IMR-90 (cell line): Measurements from ENCODE around the gene GRIA4.

Source experiments
- CTCF ChIP-seq: conservative IDR thresholded peaks from 2 replicates; pipeline ENCODE4 v1.5.1; 2012; ENCODE audit warnings: mild to moderate bottlenecking, low read depth, low read length, improper control_type of control experiment
- ELK1 ChIP-seq: fragments of 150-350 bp; IDR thresholded peaks from 2 replicates; pipeline ENCODE4 v1.6.1; 2016; ENCODE audit warnings: low read depth, mild to moderate bottlenecking, low read length, moderate library complexity, borderline replicate concordance
- MAZ ChIP-seq: IDR thresholded peaks from 2 replicates; pipeline ENCODE4 v1.6.1; 2012; ENCODE audit warnings: low read depth, mild to moderate bottlenecking, low read length, improper control_type of control experiment, moderate library complexity, borderline replicate concordance

- TF ChIP-seq CTCF, result no peak
- TF ChIP-seq ELK1, result no peak
- no peak for TF ChIP-seq MAZ
Observed at GRCh38 chr11:105858841-105859240, 249.0 kb downstream of the GRIA4 start.
